T-helper 2 cell treated with Interferon-gamma antibody and Interleukin-4, amounts not matched to agents 5 μg/mL and 100 μg/mL, for 36 hours (primary cell): ENCODE data around the gene TMCC1.
"Not testable (repeated sequence)": the region's sequence is repeated elsewhere in the genome, so short reads cannot be mapped to it uniquely, and the experiment has no call there.

ENCODE experiments used
- DNase-seq: peaks from one replicate; pipeline ENCODE4 v3.0.0; 2021; ENCODE audit warnings: low spot score
- H3K27ac Mint-ChIP-seq: one replicate; pipeline ENCODE4 v1.8.0; 2021; ENCODE audit warnings: mild to moderate bottlenecking, mixed read lengths
- H3K27me3 Mint-ChIP-seq: one replicate; pipeline ENCODE4 v1.8.0; 2021; ENCODE audit warnings: low read depth, mixed read lengths
- H3K36me3 Mint-ChIP-seq: one replicate; pipeline ENCODE4 v1.8.0; 2021; ENCODE audit warnings: low read depth, mixed read lengths
- H3K4me1 Mint-ChIP-seq: one replicate; pipeline ENCODE4 v1.8.0; 2021; ENCODE audit warnings: low read depth, mixed read lengths
- H3K4me3 Mint-ChIP-seq: one replicate; pipeline ENCODE4 v1.8.0; 2022; ENCODE audit warnings: mild to moderate bottlenecking, moderate library complexity, mixed read lengths
- H3K9me3 Mint-ChIP-seq: one replicate; pipeline ENCODE4 v1.8.0; 2021; ENCODE audit warnings: mixed read lengths

The TMCC1 gene

GRCh38 chr3:129766135-129766534, 127.4 kb downstream of the TMCC1 start:
- H3K4me3 Mint-ChIP-seq: no peak overlapping the region
- no peak for DNase-seq
- no peaks in the 10 kb centered on the region for H3K9me3 Mint-ChIP-seq
- H3K27ac Mint-ChIP-seq: no peak overlapping the region
- no peaks in the 10 kb centered on the region for H3K4me1 Mint-ChIP-seq
- H3K27me3 Mint-ChIP-seq: no peaks in the 10 kb centered on the region
- H3K36me3 Mint-ChIP-seq: peaks cover 1% of the 10 kb centered on the region

GRCh38 chr3:129764090-129764489, 129.4 kb downstream of the TMCC1 start:
- DNase-seq: no peak
- Mint-ChIP-seq H3K4me1 (peaks cover 2% of the 10 kb centered on the region), H3K27ac (no peak overlapping the region), H3K27me3 (no peaks in the 10 kb centered on the region), H3K36me3 (peaks cover 1% of the 10 kb centered on the region), H3K4me3 (no peak overlapping the region), H3K9me3 (no peaks in the 10 kb centered on the region)

- no peaks in the 10 kb centered on the region for H3K27me3 Mint-ChIP-seq
- peaks cover 6% of the 10 kb centered on the region for H3K9me3 Mint-ChIP-seq
- no peak overlapping the region for H3K27ac Mint-ChIP-seq
- peaks cover 6% of the 10 kb centered on the region for H3K4me1 Mint-ChIP-seq
- no peak for DNase-seq
- no peak overlapping the region for H3K4me3 Mint-ChIP-seq
- peaks cover 3% of the 10 kb centered on the region for H3K36me3 Mint-ChIP-seq
Observed at GRCh38 chr3:129758785-129759320, 134.7 kb downstream of the TMCC1 start.

- Mint-ChIP-seq H3K4me1 (peaks cover 6% of the 10 kb centered on the region), H3K27ac (no peak overlapping the region), H3K27me3 (no peaks in the 10 kb centered on the region), H3K4me3 (no peak overlapping the region), H3K36me3 (peaks cover 4% of the 10 kb centered on the region), H3K9me3 (peaks cover 11% of the 10 kb centered on the region)
- DNase-seq: no peak
Observed at GRCh38 chr3:129758306-129758705, 135.2 kb downstream of the TMCC1 start.

- H3K4me1 Mint-ChIP-seq: peaks cover 6% of the 10 kb centered on the region
- H3K27me3 Mint-ChIP-seq: no peaks in the 10 kb centered on the region
- peaks cover 26% of the 10 kb centered on the region for H3K9me3 Mint-ChIP-seq
Observed at GRCh38 chr3:129756871-129757270, 136.6 kb downstream of the TMCC1 start.

GRCh38 chr3:129751105-129751504, 142.4 kb downstream of the TMCC1 start:
- H3K9me3 Mint-ChIP-seq: peaks cover 27% of the 10 kb centered on the region
- not testable (repeated sequence) for H3K27ac Mint-ChIP-seq, H3K4me3 Mint-ChIP-seq, H3K4me1 Mint-ChIP-seq, H3K27me3 Mint-ChIP-seq, H3K36me3 Mint-ChIP-seq, DNase-seq

More at GRCh38 chr3:129756871-129757270, 136.6 kb downstream of the TMCC1 start:
- H3K27ac Mint-ChIP-seq: no peak overlapping the region
- DNase-seq: no peak
- peaks cover 10% of the 10 kb centered on the region for H3K36me3 Mint-ChIP-seq
- no peak overlapping the region for H3K4me3 Mint-ChIP-seq

GRCh38 chr3:129749692-129750091, 143.8 kb downstream of the TMCC1 start:
- peaks cover 8% of the 10 kb centered on the region for H3K36me3 Mint-ChIP-seq
- peaks cover 5% of the 10 kb centered on the region for H3K4me1 Mint-ChIP-seq
- H3K27ac Mint-ChIP-seq: no peak overlapping the region
- no peak for DNase-seq
- no peaks in the 10 kb centered on the region for H3K27me3 Mint-ChIP-seq
- H3K4me3 Mint-ChIP-seq: no peak overlapping the region
- H3K9me3 Mint-ChIP-seq: peaks cover 27% of the 10 kb centered on the region

- Mint-ChIP-seq H3K4me3 (no peak overlapping the region), H3K36me3 (peaks cover 5% of the 10 kb centered on the region), H3K9me3 (peaks cover 13% of the 10 kb centered on the region), H3K27me3 (no peaks in the 10 kb centered on the region), H3K4me1 (peaks cover 5% of the 10 kb centered on the region), H3K27ac (no peak overlapping the region)
- no peak for DNase-seq
Observed at GRCh38 chr3:129747992-129748391, 145.5 kb downstream of the TMCC1 start.

GRCh38 chr3:129747136-129747535, 146.4 kb downstream of the TMCC1 start:
- Mint-ChIP-seq H3K36me3 (no peaks in the 10 kb centered on the region), H3K27me3 (no peaks in the 10 kb centered on the region), H3K4me3 (no peak overlapping the region), H3K27ac (no peak overlapping the region), H3K4me1 (peaks cover 5% of the 10 kb centered on the region), H3K9me3 (peaks cover 4% of the 10 kb centered on the region)
- DNase-seq: no peak

GRCh38 chr3:129746629-129747028, 146.9 kb downstream of the TMCC1 start:
- Mint-ChIP-seq H3K4me1 (peaks cover 10% of the 10 kb centered on the region), H3K36me3 (no peaks in the 10 kb centered on the region), H3K27me3 (no peaks in the 10 kb centered on the region), H3K27ac (no peak overlapping the region), H3K4me3 (no peak overlapping the region), H3K9me3 (no peaks in the 10 kb centered on the region)
- no peak for DNase-seq

- no peak overlapping the region for H3K27ac Mint-ChIP-seq
- H3K36me3 Mint-ChIP-seq: no peaks in the 10 kb centered on the region
- no peaks in the 10 kb centered on the region for H3K27me3 Mint-ChIP-seq
- peaks cover 12% of the 10 kb centered on the region for H3K4me1 Mint-ChIP-seq
- H3K4me3 Mint-ChIP-seq: no peak overlapping the region
- no peaks in the 10 kb centered on the region for H3K9me3 Mint-ChIP-seq
- no peak for DNase-seq
Observed at GRCh38 chr3:129745253-129745652, 148.3 kb downstream of the TMCC1 start.

GRCh38 chr3:129741794-129742193, 151.7 kb downstream of the TMCC1 start:
- Mint-ChIP-seq H3K27me3 (no peaks in the 10 kb centered on the region), H3K36me3 (no peaks in the 10 kb centered on the region), H3K27ac (no peak overlapping the region), H3K9me3 (no peaks in the 10 kb centered on the region), H3K4me3 (no peak overlapping the region), H3K4me1 (peaks cover 6% of the 10 kb centered on the region)
- DNase-seq: no peak

GRCh38 chr3:129740090-129740489, 153.4 kb downstream of the TMCC1 start:
- H3K27ac Mint-ChIP-seq: no peak overlapping the region
- no peak overlapping the region for H3K4me3 Mint-ChIP-seq
- no peaks in the 10 kb centered on the region for H3K9me3 Mint-ChIP-seq

GRCh38 chr3:129739634-129740033, 153.9 kb downstream of the TMCC1 start:
- peaks cover 6% of the 10 kb centered on the region for H3K4me1 Mint-ChIP-seq
- H3K27ac Mint-ChIP-seq: no peak overlapping the region
- H3K27me3 Mint-ChIP-seq: no peaks in the 10 kb centered on the region
- no peak for DNase-seq
- no peaks in the 10 kb centered on the region for H3K36me3 Mint-ChIP-seq
- H3K9me3 Mint-ChIP-seq: no peaks in the 10 kb centered on the region
- H3K4me3 Mint-ChIP-seq: no peak overlapping the region

More at GRCh38 chr3:129740090-129740489, 153.4 kb downstream of the TMCC1 start:
- DNase-seq: no peak
- H3K27me3 Mint-ChIP-seq: no peaks in the 10 kb centered on the region
- H3K4me1 Mint-ChIP-seq: peaks cover 6% of the 10 kb centered on the region
- H3K36me3 Mint-ChIP-seq: no peaks in the 10 kb centered on the region

- H3K9me3 Mint-ChIP-seq: no peaks in the 10 kb centered on the region
- H3K4me3 Mint-ChIP-seq: no peak overlapping the region
- H3K4me1 Mint-ChIP-seq: peaks cover 8% of the 10 kb centered on the region
- no peaks in the 10 kb centered on the region for H3K36me3 Mint-ChIP-seq
- DNase-seq: no peak
- H3K27ac Mint-ChIP-seq: no peak overlapping the region
- H3K27me3 Mint-ChIP-seq: no peaks in the 10 kb centered on the region
Observed at GRCh38 chr3:129738172-129738571, 155.3 kb downstream of the TMCC1 start.
